IPS-15b (cell line): Measurements from ENCODE around the gene SNX13.
"Not testable (repeated sequence)": the region's sequence is repeated elsewhere in the genome, so short reads cannot be mapped to it uniquely, and the experiment has no call there.

Experiments
- H3K27me3 ChIP-seq: one replicate; pipeline ENCODE4 v1.6.1; 2013; ENCODE audit warnings: low read length; ENCODE audit not compliant: control insufficient read depth, insufficient read depth
- H3K36me3 ChIP-seq: one replicate; pipeline ENCODE4 v1.6.1; 2013; ENCODE audit warnings: low read length; ENCODE audit not compliant: control insufficient read depth, insufficient read depth
- H3K4me1 ChIP-seq: one replicate; pipeline ENCODE4 v1.6.1; 2013; ENCODE audit warnings: mild to moderate bottlenecking, low read length; ENCODE audit not compliant: control insufficient read depth, insufficient read depth
- H3K4me3 ChIP-seq: one replicate; pipeline ENCODE4 v1.5.1; 2013; ENCODE audit warnings: low read depth, low read length
- H3K9ac ChIP-seq: one replicate; pipeline ENCODE4 v1.6.1; 2013; ENCODE audit warnings: low read depth, mild to moderate bottlenecking, low read length
- H3K9me3 ChIP-seq: one replicate; pipeline ENCODE4 v1.6.1; 2013; ENCODE audit warnings: mild to moderate bottlenecking, low read length; ENCODE audit not compliant: control insufficient read depth, insufficient read depth

The SNX13 gene

GRCh38 chr7:17929647-17930395 is 10.5 kb downstream of the SNX13 start:
- H3K36me3 ChIP-seq = no peaks in the 10 kb centered on the region
- no peaks in the 10 kb centered on the region for H3K27me3 ChIP-seq
- no peak overlapping the region for H3K9ac ChIP-seq
- H3K4me1 ChIP-seq = peaks cover 5% of the 10 kb centered on the region
- H3K9me3 ChIP-seq = no peaks in the 10 kb centered on the region
- no peak overlapping the region for H3K4me3 ChIP-seq

- H3K4me3 ChIP-seq = no peak overlapping the region
- no peaks in the 10 kb centered on the region for H3K36me3 ChIP-seq
- H3K9me3 ChIP-seq = no peaks in the 10 kb centered on the region
- H3K4me1 ChIP-seq = peaks cover 5% of the 10 kb centered on the region
- H3K27me3 ChIP-seq = no peaks in the 10 kb centered on the region
- H3K9ac ChIP-seq = no peak overlapping the region
These were observed 12.2 kb downstream of the SNX13 start for GRCh38 chr7:17928055-17928454.

GRCh38 chr7:17921857-17922416 is 18.4 kb downstream of the SNX13 start:
- Histone ChIP-seq H3K27me3 (no peaks in the 10 kb centered on the region), H3K4me3 (no peak overlapping the region), H3K9me3 (no peaks in the 10 kb centered on the region), H3K4me1 (peaks cover 5% of the 10 kb centered on the region), H3K9ac (no peak overlapping the region), H3K36me3 (no peaks in the 10 kb centered on the region)

- Histone ChIP-seq H3K4me3 (no peak overlapping the region), H3K4me1 (peaks cover 14% of the 10 kb centered on the region), H3K36me3 (no peaks in the 10 kb centered on the region), H3K9me3 (no peaks in the 10 kb centered on the region), H3K27me3 (no peaks in the 10 kb centered on the region), H3K9ac (no peak overlapping the region)
These were observed 22.5 kb downstream of the SNX13 start for GRCh38 chr7:17917842-17918241.

GRCh38 chr7:17916786-17917185 is 23.5 kb downstream of the SNX13 start:
- H3K36me3 ChIP-seq = no peaks in the 10 kb centered on the region
- H3K9ac ChIP-seq = no peak overlapping the region
- H3K4me3 ChIP-seq = no peak overlapping the region
- H3K27me3 ChIP-seq = no peaks in the 10 kb centered on the region
- H3K4me1 ChIP-seq = peaks cover 11% of the 10 kb centered on the region
- no peaks in the 10 kb centered on the region for H3K9me3 ChIP-seq

GRCh38 chr7:17915796-17916195 is 24.5 kb downstream of the SNX13 start:
- Histone ChIP-seq H3K27me3 (no peaks in the 10 kb centered on the region), H3K36me3 (no peaks in the 10 kb centered on the region), H3K4me1 (peaks cover 9% of the 10 kb centered on the region), H3K4me3 (no peak overlapping the region), H3K9ac (no peak overlapping the region), H3K9me3 (no peaks in the 10 kb centered on the region)

GRCh38 chr7:17915168-17915567 is 25.1 kb downstream of the SNX13 start:
- Histone ChIP-seq H3K9me3 (no peaks in the 10 kb centered on the region), H3K4me3 (no peak overlapping the region), H3K9ac (no peak overlapping the region), H3K36me3 (no peaks in the 10 kb centered on the region), H3K4me1 (peaks cover 9% of the 10 kb centered on the region), H3K27me3 (no peaks in the 10 kb centered on the region)

GRCh38 chr7:17913250-17913649 is 27.0 kb downstream of the SNX13 start:
- Histone ChIP-seq H3K27me3 (no peaks in the 10 kb centered on the region), H3K9ac (no peak overlapping the region), H3K4me1 (peaks cover 9% of the 10 kb centered on the region), H3K4me3 (no peak overlapping the region), H3K36me3 (no peaks in the 10 kb centered on the region), H3K9me3 (no peaks in the 10 kb centered on the region)

- H3K4me1 ChIP-seq = peaks cover 9% of the 10 kb centered on the region
- no peaks in the 10 kb centered on the region for H3K36me3 ChIP-seq
- no peaks in the 10 kb centered on the region for H3K9me3 ChIP-seq
- no peak overlapping the region for H3K4me3 ChIP-seq
- H3K27me3 ChIP-seq = no peaks in the 10 kb centered on the region
- H3K9ac ChIP-seq = no peak overlapping the region
These were observed 27.6 kb downstream of the SNX13 start for GRCh38 chr7:17912536-17913235.

GRCh38 chr7:17912050-17912449 is 28.2 kb downstream of the SNX13 start:
- H3K9ac ChIP-seq = no peak overlapping the region
- no peak overlapping the region for H3K4me3 ChIP-seq
- no peaks in the 10 kb centered on the region for H3K27me3 ChIP-seq
- H3K9me3 ChIP-seq = no peaks in the 10 kb centered on the region
- H3K36me3 ChIP-seq = no peaks in the 10 kb centered on the region
- H3K4me1 ChIP-seq = peaks cover 9% of the 10 kb centered on the region

- Histone ChIP-seq H3K9me3 (no peaks in the 10 kb centered on the region), H3K4me1 (peaks cover 9% of the 10 kb centered on the region), H3K36me3 (no peaks in the 10 kb centered on the region), H3K27me3 (no peaks in the 10 kb centered on the region), H3K9ac (no peak overlapping the region), H3K4me3 (no peak overlapping the region)
These were observed 29.9 kb downstream of the SNX13 start for GRCh38 chr7:17910377-17910776.

- H3K4me1 ChIP-seq, H3K27me3 ChIP-seq, H3K36me3 ChIP-seq, H3K9ac ChIP-seq, H3K9me3 ChIP-seq, H3K4me3 ChIP-seq: not testable (repeated sequence)
These were observed 31.0 kb downstream of the SNX13 start for GRCh38 chr7:17909310-17909709.
